ENCODE results near the gene COL5A1.
A peak's percentile ranks its signal among the peaks of the same experiment; 100 is the strongest.

Gene COL5A1

DNA sequence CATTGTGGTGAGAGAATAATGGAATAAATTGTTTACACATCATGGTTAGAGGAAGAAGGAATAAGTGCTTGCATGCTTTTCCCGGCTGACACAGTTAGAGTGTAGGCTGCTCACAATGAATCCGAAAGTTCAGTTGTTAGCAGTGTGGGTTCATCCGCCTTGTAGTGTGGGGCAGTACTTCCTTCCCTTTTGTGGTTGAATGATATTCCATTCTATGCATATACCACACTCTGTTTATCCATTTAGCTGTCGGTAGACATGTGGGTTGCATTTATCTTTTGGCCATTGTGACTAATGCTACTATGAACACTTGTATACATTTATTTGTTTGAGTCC lies 84.0 kb downstream of the COL5A1 start:
- no peak for DNase-seq (ENCODE audit: low read depth in 3 of 3)

DNA sequence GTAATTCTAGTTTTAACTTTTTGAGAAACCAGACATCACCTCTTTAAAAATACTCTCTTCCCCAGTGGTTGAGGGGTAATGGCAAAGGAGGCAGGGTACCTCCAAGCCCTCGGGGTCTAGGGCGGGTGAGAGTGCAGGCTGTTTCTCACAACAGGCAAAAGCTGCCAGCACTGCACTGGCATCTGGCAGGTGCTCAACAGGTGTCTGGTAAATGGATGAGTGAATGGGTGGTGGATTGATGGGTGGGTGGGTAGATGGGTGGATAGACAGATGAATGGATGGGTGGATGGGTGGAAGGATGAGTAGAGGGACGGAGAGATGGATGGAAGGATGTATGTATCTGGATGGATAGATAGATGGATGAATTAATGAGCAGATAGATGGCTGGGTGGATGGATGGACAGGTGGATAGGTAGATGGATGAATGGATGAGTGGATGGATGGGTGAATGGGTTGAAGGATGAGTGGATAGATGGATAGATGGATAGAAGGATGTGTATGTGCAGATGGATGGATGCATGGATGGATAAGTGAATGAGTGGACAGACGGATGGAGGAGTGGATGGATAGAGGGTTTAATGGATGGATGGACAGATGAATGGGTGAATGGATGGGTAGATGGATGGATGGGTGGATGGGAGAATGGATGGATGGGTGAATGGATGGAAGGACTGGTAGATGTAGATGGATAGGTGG lies 84.6 kb downstream of the COL5A1 start:
- no peak for DNase-seq (ENCODE audit: low read depth in 3 of 3)

DNA sequence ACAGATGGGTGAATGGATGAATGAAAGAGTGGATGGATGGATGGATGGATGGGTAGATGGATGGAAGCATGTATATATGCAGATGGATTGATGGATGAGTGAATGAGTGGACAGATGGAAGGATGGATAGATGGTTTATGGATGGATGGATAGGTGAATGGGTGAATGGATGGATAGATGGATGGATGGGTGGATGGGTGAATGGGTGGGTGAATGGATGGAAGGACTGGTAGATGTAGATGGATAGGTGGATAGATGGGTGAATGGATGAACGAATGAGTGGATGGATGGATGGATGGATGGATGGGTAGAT lies 85.1 kb downstream of the COL5A1 start:
- no peak for DNase-seq (ENCODE audit: low read depth in 3 of 3)

DNA sequence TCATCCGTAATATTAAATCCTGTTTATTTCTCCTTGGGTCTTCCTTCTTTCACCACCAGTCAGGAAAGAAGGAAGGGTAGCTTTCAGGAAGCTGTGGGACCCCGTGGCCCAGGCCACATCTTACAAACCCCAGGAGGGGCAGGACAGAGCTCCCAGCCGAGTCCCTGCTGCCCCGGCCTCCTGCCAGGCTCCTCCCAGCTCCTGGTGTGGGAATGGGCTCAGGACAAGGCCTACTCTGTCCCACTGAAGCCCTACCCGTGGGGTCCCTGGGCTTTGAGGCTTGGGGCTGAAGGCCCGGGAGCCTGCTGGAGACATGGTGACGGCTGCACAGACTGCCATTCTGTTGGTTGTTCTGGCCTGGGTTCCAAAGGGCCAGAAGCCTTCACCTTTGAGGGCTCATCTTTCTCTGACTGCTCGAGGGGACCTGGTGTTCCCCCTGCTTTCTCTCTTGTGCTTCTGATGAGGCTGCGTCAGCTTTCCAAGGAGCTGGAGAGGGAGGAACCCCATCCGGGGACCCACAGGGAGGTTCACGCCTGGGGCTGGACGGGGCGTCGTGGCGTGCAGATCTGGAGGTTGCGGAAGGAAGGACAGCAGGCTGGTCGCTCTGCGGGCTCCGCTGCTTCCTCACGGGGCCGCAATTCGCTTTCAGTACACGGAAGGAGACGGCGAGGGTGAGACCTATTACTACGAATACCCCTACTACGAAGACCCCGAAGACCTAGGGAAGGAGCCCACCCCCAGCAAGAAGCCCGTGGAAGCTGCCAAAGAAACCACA lies 86.6 kb downstream of the COL5A1 start:
- no peak for DNase-seq (ENCODE audit: low read depth in 3 of 3)

DNA sequence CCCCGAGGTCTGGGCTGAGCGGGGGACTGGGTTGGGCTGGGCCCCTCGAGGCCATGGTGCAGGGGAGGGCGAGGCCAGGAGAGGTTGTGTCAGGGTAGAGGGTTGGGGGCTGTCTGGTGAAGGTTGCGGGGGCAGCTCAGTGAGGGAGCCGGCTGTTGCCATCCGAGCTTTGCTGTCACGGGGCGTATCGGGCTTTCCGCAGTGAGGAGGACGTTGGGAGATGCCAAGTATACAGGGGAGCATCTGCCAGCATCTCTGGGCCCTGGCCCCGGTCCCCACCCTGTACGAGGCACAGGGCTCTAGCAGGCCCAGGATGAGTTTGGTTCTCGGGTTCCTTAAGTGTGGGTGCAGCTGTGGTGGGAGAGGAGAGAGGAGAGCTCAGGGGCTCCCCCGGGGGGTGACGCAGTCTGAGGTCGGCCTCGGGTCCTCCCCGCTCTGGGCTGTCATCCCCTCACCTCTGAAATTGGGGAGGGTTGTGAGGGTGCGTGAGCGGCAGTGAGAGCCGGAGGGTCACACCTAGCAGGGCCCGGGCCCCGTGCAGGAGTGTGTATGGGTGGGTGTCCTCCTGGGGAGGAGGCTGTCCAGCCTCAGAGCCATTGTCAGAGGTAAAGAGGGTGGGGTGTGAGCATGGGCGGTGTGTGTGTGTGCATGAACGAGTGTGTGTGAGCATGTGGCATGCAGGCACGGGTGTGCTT lies 87.3 kb downstream of the COL5A1 start:
- DNase-seq (ENCODE audit: low read depth in 3 of 3) = no peak

DNA sequence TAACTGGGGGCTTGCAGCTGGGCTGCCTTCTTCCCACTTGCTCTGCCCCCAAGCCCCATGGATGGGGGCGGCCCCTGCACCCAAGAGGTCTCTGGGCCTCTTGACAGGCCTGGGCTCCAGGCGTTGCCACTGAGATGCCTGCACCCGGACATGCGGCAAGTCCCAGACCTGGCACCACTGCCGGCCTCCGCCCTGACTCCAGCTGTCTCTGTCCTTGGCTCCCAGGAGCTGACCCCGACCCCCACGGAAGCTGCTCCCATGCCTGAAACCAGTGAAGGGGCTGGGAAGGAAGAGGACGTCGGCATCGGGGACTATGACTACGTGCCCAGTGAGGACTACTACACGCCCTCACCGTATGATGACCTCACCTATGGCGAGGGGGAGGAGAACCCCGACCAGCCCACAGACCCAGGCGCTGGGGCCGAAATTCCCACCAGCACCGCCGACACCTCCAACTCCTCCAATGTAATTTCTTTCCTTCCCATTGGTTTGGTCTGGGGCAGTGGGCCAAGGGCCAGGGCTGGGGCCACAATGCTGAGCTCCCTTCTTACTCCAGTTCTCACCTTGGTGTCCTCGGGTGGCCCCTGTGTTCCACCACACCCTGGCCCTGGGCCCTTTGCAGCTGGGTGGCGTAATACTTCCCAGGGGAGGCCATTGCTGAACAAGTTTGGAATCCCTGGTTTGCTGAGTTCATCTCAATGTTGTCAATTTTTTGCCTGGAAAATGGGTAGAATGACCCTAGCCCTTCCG lies 88.6 kb downstream of the COL5A1 start:
- no peak for DNase-seq (ENCODE audit: low read depth in 3 of 3)

DNA sequence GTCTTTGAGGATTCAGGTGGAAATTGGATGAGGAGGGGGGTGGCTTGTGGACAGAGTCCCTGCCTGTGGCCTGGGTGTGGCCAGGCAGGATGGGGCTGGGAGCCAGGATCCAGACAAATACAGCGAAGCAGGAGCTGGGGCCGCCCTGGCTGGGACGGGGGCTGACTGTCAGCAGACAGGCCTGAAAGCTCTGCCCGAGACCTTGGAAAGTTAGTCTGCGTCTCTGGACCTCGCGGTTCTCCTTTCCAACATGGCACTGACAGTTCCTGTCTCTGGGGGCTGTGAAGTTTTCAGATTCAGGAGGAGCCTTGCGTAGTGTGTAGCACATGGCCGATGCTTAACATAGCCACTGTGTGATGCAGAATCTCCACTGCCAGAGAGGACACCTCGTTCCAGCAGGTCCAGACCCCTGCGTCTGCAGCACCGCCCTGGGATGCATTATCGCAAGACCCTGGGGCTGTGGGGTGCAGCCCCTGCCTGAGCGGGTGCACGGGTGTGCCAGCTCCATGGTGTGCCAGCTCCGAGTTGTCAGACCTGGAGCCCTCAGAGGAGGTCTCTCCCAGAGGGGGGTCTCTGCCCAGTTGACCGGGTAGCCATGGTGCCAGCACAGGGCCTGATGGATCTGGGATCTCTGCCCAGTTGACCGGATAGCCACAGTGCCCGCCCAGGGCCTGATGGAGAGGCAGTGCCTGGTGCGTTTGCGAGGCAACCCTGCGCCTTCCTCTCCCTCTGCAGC lies 89.3 kb downstream of the COL5A1 start:
- no peak for DNase-seq (ENCODE audit: low read depth in 3 of 3)

DNA sequence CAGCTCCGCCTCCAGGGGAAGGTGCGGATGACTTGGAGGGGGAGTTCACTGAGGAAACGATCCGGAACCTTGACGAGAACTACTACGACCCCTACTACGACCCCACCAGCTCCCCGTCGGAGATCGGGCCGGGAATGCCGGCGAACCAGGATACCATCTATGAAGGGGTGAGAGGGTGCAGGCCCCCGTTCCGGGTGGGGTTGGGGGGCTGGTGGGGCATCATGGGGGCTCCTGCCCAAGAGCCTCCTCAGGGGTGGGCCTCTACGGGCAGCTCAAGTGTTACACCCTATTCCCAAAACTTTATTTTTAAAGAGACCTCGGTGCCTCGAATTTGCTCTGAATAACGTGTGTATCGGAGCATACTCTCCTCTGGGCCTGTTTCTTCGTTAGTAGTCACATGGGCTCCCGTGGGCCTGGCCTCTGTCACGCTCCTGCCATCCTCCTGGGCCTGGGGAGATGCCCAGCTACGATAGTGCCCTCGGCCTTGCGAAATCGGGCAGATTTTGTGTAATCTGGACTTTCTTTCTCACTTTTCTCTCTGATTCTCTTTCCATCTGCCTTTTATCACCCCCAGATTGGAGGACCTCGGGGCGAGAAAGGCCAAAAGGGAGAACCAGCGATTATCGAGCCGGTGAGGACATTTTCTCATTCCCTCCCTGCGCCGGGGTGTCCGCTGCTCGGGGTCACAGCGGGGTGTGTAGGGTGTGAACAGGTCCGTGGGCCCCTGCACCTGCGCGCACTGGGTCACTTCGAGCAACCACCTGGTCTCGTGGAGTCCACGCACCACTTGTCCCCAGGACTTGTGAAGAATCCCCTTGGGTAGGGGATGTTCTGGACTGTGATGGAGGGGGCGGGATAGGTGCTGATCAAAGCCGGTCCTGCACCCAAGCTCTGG lies 90.1 kb downstream of the COL5A1 start:
- DNase-seq (ENCODE audit: low read depth in 3 of 3) = no peak

DNA sequence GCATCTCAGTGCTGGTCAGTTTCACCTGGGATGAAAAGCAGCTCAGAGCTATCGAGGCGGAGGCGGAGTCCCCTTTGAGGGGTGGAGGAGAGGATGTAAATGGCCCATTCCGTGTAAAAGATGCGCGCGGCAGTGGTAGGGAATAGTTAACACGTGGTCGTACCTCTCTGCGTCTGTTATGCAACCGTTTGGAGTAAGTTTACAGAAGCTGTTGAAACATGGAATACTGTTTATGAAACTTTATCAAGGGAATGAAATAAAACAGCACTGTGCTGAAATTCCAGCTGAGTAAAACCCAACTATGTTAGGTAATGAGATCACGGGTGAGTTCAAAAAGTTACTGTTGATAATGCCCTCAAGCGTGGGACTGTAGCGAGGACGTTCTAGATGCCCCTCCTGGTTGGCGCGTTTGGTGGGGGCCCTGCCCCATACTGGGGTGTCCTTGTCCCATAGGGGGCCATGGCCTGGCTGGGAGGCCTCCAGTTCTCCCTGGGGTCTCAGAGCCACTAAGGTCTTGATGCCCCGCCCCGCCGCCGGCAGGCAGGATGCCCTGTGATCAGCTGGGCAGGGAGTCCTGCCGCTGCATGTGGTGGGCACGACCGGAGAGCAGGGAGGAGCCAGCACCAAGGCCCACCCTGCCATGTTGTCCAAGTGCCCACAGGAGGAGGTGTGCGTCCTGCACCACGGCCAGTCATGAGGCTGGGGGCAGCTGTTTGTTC lies 90.9 kb downstream of the COL5A1 start:
- no peak for DNase-seq (ENCODE audit: low read depth in 3 of 3)

DNA sequence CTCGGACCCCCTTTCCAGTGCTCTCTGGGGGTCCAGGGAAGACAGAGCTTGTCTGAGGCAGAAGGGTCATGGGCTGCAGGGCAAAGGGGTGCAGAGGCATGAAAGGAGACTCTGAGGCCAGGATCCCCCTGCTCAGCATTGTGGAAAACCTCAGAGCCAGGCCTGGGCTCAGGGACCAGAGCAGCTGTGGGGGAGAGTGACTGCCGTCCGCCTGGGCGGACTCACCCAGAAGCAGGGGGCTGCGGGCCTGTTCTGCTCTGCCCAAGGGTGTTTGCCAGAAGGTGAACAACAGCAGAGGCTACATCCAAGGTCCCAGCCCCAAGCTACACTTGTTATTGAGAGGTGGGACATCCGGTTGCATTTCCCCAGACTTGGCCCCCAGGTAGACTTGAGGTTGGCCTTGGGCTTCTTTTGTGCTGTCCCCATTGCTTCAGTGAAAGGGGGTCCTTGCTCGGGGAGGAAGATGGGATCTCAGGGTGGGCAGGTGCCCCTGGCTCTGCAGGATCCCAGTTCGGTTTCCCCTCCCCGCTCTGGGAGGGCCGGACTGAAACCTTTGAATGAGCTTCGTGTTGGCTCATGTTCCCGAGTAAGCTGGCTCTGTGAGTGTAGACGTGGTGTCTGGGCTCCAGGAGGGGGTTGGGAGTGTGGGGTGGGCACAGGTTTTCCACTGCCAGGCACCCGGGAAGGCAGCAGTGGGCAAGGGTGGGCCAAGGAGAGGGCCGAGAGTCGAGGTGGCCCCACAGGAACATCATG lies 92.1 kb downstream of the COL5A1 start:
- no peak for DNase-seq (ENCODE audit: low read depth in 3 of 3)

DNA sequence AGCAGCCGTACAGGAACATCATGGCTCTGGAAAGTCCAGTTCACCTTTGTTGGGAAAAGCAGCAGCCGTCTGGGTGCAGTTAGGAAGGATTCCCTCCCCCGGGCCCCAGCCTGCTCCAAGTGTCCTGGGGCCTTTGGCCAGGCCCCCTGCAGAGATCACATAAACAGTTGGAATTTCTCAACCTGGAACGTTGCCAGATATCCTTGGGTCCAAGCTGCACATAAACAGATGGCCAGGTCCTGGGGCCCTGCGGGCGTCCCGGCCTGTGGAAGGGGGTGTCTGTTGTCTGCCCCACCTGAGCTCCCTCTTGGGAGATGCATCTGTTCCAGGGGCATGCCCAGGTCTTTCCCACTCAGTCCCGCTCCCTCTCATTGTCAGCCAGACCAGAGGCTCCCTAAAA lies 92.7 kb downstream of the COL5A1 start:
- DNase-seq (ENCODE audit: low read depth in 3 of 3) = no peak

DNA sequence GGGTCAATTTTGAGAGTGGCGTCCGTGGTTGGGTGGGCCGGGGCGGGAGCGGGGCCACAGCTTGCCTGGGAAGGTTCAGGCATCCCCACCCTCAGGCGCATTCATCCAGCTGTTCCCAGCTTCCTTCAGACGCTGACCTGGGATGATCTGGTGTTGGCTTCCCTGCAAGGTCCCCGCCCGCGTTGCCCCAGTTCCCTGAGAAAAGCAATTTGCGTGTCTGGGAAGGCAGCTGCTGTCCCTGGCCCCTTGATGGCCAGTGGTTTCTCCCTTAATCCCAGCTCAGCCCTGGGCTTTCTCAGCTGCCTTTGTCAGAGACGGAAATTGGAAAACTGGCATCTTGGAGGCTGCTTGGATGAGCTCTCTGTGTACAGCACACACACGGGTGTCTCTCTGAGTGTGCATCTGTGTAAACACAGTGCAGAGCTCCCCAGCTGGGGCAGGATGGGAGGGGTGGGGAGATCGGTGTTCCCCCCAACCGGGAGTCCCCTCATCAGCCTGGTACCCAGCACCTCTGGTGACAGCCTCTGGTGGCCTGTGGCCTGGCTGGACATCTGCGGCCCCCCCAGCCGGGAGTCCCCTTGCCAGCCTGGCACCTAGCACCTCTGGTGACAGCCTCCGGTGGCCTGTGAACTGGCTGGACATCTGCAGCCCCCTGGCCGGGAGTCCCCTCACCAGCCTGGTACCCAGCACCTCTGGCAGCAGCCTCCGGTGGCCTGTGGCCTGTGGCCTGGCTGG lies 94.0 kb downstream of the COL5A1 start:
- DNase-seq (ENCODE audit: low read depth in 3 of 3) = no peak

DNA sequence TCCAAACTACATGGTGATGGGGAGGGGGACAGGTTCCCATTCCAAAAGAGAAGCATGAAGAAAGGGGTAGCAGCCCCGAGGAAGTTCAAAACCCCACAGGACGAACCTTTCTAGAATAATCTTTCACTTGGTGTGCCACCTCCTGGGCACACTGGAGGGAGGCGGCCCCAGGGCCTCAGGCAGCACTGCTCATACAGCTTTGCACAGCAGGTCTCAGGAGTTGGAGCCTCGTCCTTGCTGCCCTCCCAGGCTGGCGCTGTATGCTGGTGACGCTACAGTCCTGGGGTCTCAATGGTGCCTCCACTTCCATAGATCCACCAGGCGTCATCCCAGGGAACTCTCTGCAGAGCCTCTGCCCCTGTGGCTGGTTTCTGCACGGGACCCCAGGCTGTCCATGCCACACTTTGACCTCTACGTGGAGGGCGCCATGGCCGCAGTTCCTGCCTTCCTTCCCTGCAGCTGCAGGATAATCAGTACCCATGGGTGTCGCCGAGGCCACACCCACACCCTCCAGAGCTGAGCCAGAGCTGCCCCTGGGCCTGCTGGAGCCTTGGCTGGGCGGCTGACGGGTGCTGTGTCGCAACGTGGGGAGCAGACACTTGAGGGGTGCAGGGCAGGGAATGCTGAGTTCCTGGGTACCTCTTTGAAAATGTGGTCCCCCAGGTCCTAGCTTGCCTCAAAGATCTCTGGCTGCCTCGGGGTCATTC lies 95.3 kb downstream of the COL5A1 start:
- DNase-seq (ENCODE audit: low read depth in 3 of 3) = no peak

DNA sequence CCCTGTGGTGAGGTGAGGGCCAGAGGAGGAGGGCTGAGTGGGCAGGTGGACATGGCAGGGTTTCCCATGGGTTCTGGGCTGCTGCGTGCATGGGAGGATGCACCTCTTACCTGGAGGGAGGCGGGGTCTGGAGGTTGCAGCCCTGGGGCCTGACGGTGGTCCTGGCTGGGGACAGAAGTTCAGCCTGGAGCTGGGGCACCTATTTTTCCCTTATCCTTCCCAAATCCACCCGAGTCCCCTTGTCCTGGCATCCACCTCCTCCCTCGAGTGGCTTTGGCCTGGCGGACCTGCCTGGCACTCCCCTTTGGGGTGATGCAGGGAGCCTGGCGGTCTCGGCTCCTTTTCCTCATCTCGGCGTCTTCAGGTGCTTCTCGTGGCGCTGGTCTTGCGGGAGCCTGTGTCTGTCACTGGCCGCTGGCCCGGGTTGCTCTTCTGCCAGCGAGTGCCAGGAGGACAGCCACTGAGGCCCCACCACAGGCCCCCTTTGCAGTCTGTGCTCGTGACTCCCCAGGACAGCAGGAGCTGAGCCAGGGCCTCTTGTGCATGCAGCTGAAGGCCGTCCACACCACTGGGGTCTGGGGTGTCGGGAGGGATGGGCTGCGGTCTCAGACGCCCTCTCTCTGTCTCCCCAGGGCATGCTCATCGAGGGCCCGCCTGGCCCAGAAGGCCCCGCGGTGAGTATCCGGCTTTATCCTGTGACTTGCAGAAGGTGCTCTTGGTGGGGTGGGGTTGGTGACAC lies 96.4 kb downstream of the COL5A1 start:
- DNase-seq (ENCODE audit: low read depth in 3 of 3) = no peak

DNA sequence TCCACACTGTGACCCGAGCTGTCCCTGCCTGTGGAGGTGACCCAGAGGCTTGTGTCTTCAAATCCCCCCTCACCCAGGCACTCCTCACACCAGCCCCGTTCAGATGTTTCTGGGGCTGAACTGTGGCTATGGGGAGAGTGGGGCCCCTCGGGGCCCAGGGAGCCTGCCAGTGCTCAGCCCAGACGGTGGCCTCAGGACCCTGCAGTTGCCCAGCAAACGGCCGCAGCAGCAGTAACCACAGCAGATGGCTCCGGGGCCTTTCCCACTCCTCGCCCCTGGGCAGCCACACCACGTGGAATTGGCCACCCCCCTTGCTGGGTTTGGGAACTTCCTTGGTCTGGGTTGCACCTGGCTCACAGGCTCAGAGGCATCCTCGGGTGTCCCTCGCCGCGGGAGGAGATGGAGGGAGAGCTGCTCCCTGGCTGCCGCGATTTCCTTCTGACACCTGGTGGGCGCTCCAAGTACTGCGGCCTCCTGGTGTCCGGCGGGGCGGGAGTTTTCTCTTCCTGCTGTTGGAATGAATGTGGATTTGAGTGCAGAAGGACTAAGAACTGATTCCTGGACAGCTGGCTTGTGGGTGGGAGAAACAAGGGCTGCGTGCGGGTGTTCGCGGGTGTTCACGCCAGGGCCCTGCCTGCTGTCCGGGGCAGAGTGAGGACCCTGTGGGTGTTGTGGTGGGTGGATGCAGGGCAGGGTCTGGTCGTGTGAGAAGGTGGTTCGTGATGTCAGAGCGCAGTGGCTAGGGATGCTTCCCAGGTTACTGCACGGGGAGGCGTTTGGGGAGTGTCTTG lies 97.5 kb downstream of the COL5A1 start:
- DNase-seq (ENCODE audit: low read depth in 3 of 3) = peak in 2 of 3 experiments; percentile 8 to 9

DNA sequence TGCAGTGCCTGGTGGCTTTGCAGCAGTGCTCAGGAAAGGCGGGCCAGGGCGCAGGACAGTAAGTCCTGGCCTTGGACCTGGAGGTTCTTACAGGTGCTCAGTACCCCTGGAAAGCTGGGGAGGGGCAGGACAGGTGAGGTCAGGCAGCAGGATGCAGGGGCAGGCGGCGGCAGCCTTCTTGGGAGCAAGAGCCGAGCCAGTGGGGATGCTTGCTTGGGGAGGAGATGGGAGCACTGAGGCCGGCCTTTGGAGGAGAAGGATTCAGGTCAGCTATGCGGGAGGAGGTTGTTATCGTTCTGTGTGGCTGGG lies 98.0 kb downstream of the COL5A1 start:
- no peak for DNase-seq (ENCODE audit: low read depth in 3 of 3)

DNA sequence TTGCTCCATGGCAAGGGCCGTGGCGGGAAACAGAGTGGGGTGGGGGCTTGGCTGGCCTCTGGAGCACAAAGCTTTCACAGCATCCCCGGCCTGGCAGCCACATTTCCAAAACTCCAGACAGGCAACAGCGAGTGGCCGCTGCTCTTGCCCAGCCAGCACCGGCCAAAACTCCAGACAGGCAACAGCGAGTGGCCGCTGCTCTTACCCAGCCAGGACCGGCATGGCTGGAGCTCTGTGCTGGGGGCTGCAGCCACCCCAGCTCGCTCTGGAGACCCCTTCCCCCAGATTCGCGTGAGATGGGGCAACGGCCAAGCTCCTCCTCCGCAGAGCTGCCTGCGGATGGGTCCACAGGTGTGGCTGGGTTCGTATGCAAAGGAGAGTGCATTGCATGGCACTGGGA lies 98.5 kb downstream of the COL5A1 start:
- no peak for DNase-seq (ENCODE audit: low read depth in 3 of 3)

Measured in stimulated activated CD4-positive, alpha-beta T cell treated with anti-CD3 and anti-CD28 coated beads, TNF-alpha, amount 100 ng/mL, for 4 hours (primary cell).